Mesendoderm (in vitro differentiated cells): ENCODE measurements around the gene TMPRSS7.
A peak's percentile ranks its signal among the peaks of the same experiment; 100 is the strongest.

Source experiments
- DNase-seq: peaks from one replicate; pipeline ENCODE4 v3.0.0; 2013
- H2AK5ac ChIP-seq: 2 replicates; pipeline ENCODE4 v1.6.1; 2013; ENCODE audit warnings: low read length, inconsistent platforms
- H2BK120ac ChIP-seq: 2 replicates; pipeline ENCODE4 v1.6.1; 2013; ENCODE audit warnings: low read depth, mild to moderate bottlenecking, low read length, moderate library complexity, mixed read lengths
- H2BK15ac ChIP-seq: replicated peaks from 2 replicates; pipeline ENCODE4 v1.6.1; 2013; ENCODE audit warnings: low read depth, mild to moderate bottlenecking, moderate library complexity
- H2BK5ac ChIP-seq: 2 replicates; pipeline ENCODE4 v1.6.1; 2013; ENCODE audit warnings: low read length, inconsistent platforms
- H3K18ac ChIP-seq: 2 replicates; pipeline ENCODE4 v1.6.1; 2013; ENCODE audit warnings: mild to moderate bottlenecking, low read length, mixed read lengths
- H3K23ac ChIP-seq: one replicate; pipeline ENCODE4 v1.6.1; 2013; ENCODE audit warnings: low read length
- H3K27ac ChIP-seq: 2 replicates; pipeline ENCODE4 v1.5.1; 2013; ENCODE audit warnings: low read depth, mild to moderate bottlenecking, inconsistent platforms, low read length, moderate library complexity
- H3K27me3 ChIP-seq: 2 replicates; pipeline ENCODE4 v1.6.1; 2013; ENCODE audit warnings: low read length, control low read depth, mild to moderate bottlenecking, inconsistent platforms; ENCODE audit not compliant: insufficient read depth, poor library complexity
- H3K36me3 ChIP-seq: 2 replicates; pipeline ENCODE4 v1.6.1; 2013; ENCODE audit warnings: low read length, inconsistent platforms; ENCODE audit not compliant: control insufficient read depth, insufficient read depth
- H3K4ac ChIP-seq: one replicate; pipeline ENCODE4 v1.6.1; 2013; ENCODE audit warnings: low read depth, mild to moderate bottlenecking, low read length, moderate library complexity
- H3K4me1 ChIP-seq: 2 replicates; pipeline ENCODE4 v1.6.1; 2013; ENCODE audit warnings: low read depth, low read length, inconsistent platforms; ENCODE audit not compliant: control insufficient read depth
- H3K4me2 ChIP-seq: 2 replicates; pipeline ENCODE4 v1.6.1; 2013; ENCODE audit warnings: low read length
- H3K4me3 ChIP-seq: 2 replicates; pipeline ENCODE4 v1.5.1; 2013; ENCODE audit warnings: mild to moderate bottlenecking, low read length
- H3K56ac ChIP-seq: one replicate; pipeline ENCODE4 v1.6.1; 2013; ENCODE audit warnings: low read length
- H3K79me1 ChIP-seq: 2 replicates; pipeline ENCODE4 v1.6.1; 2013; ENCODE audit warnings: low read length, inconsistent platforms
- H3K79me2 ChIP-seq: 2 replicates; pipeline ENCODE4 v1.6.1; 2013; ENCODE audit warnings: mild to moderate bottlenecking, low read length; ENCODE audit not compliant: control insufficient read depth, insufficient read depth
- H3K9ac ChIP-seq: 2 replicates; pipeline ENCODE4 v1.6.1; 2013; ENCODE audit warnings: low read length, inconsistent platforms
- H4K5ac ChIP-seq: one replicate; pipeline ENCODE4 v1.6.1; 2013; ENCODE audit warnings: low read length
- H4K8ac ChIP-seq: one replicate; pipeline ENCODE4 v1.6.1; 2013; ENCODE audit warnings: low read depth, mild to moderate bottlenecking, control low read depth, low read length, moderate library complexity
- WGBS: extraction: QIAGEN DNeasy Blood & Tissue Kit; methylation state at CpG from one replicate; pipeline ENCODE4 v1.1.7; 2013; ENCODE audit warnings: low lambda C conversion rate, missing lambda C conversion rate; ENCODE audit not compliant: insufficient coverage; ENCODE audit errors: extremely low coverage; 5-methylcytosine and 5-hydroxymethylcytosine counted together

Gene TMPRSS7

DNA sequence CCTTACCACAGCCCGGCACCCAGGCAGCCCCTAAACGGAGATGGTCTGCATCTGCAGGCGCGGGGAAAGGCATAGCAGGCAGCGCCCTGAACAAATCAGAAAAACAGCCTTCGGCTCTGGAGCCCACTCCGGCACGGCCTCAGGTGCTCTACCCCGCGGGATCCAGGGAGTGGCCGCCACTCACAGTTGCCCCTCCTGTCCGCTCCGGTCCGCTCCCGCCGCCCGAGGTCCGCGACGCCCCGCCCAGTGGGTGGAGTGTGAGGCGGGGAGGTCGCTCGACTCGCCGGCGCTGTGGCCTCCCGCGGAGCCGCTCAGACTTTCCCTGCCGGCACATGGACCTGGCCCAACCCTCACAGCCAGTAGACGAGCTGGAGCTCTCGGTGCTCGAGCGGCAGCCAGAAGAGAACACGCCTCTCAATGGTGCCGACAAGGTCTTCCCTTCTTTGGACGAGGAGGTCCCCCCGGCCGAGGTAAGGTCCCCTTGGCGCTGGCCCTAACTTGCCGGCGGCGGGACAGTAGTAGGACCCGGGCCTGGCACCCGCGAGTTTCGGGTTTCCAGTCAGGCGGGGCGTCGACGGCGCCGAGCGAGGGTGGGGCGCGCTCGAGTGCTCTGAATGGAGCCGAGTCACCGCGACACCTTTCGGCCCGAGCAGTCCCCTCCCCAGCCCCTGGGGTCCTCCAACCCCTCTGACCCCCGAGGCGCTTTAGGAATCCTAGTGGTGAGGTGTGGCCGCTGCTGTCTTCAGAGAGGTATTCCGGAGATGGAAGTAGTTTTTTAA, 51.7 kb downstream of the TMPRSS7 start, which contains the start of gene C3orf52:
TSS of gene C3orf52 (plus strand) at position 314 of the 779 bp plus-strand sequence. CDS start at position 333, 19 bp downstream.
- no CpG with 5 or more reads among the region's 67 CpGs for WGBS
- Histone ChIP-seq H2AK5ac (no peak within 1 kb of the TSS), H3K18ac (peak within 1 kb of the TSS; percentile 62), H3K4me2 (peak within 1 kb of the TSS; percentile 87), H3K9ac (peak within 1 kb of the TSS; percentile 85), H2BK5ac (peak within 1 kb of the TSS; percentile 77), H3K23ac (peak within 1 kb of the TSS; percentile 48), H4K5ac (no peak within 1 kb of the TSS), H3K4ac (peak within 1 kb of the TSS; percentile 45), H3K79me1 (peaks cover 6% of the 10 kb centered on the region), H3K56ac (peak within 1 kb of the TSS; percentile 98), H3K4me1 (peaks cover 15% of the 10 kb centered on the region), H3K4me3 (peak within 1 kb of the TSS; percentile 81), H3K79me2 (peaks cover 7% of the 10 kb centered on the region), H2BK15ac (no peak within 1 kb of the TSS), H4K8ac (no peak within 1 kb of the TSS), H3K36me3 (no peaks in the 10 kb centered on the region), H3K27ac (peak within 1 kb of the TSS; percentile 81), H2BK120ac (no peak within 1 kb of the TSS), H3K27me3 (no peaks in the 10 kb centered on the region)
- DNase-seq, result peak; percentile 96

DNA sequence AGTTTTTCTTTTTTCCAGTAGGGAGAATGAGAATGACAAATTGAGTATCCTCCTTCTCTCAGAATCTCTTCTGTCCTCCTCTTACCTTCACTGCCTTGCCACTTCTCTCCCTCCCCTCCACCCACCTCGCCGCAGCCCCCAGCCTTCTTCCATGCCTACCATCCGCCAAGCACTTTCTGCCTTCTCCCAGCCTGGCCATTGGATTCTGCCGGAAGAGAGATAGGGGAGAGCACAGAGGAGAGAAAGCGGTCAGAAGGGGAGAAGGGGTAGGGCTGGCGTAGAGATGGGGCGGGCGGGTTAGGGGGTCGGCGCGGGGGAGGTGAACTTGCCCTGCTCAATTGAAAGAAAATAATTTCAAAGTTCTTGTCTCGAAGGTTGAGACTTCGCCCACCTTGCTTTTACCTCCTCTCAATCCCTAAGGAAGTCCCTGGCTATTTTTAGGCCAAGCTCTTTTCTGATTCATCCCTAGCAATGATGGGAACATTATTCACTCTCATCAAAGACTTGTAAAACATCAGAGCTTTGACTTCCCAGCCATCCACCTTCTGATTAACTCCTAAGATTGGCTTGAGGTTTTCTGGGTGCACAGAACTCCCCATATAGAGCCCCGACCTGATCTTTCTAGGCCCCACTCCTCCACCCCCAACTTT, 52.5 kb downstream of the TMPRSS7 start:
- no CpG with 5 or more reads among the region's 14 CpGs for WGBS
- no peak overlapping the region for H4K8ac ChIP-seq
- peak overlapping the region; percentile 85 for H3K9ac ChIP-seq
- no peak overlapping the region for H2AK5ac ChIP-seq
- no peak overlapping the region for H3K23ac ChIP-seq
- H3K4me3 ChIP-seq, result peak overlapping the region; percentile 81
- DNase-seq, result no peak
- H3K27me3 ChIP-seq, result no peaks in the 10 kb centered on the region
- H3K79me1 ChIP-seq, result peaks cover 6% of the 10 kb centered on the region
- H3K4ac ChIP-seq, result peak overlapping the region; percentile 45
- H2BK5ac ChIP-seq, result peak overlapping the region; percentile 37
- no peak overlapping the region for H2BK120ac ChIP-seq
- H3K4me2 ChIP-seq, result peak overlapping the region; percentile 85
- no peak overlapping the region for H4K5ac ChIP-seq
- H2BK15ac ChIP-seq, result no peak overlapping the region
- no peak overlapping the region for H3K18ac ChIP-seq
- peaks cover 8% of the 10 kb centered on the region for H3K79me2 ChIP-seq
- H3K36me3 ChIP-seq, result no peaks in the 10 kb centered on the region
- no peak overlapping the region for H3K27ac ChIP-seq
- H3K56ac ChIP-seq, result peak overlapping the region; percentile 98
- H3K4me1 ChIP-seq, result peaks cover 15% of the 10 kb centered on the region

DNA sequence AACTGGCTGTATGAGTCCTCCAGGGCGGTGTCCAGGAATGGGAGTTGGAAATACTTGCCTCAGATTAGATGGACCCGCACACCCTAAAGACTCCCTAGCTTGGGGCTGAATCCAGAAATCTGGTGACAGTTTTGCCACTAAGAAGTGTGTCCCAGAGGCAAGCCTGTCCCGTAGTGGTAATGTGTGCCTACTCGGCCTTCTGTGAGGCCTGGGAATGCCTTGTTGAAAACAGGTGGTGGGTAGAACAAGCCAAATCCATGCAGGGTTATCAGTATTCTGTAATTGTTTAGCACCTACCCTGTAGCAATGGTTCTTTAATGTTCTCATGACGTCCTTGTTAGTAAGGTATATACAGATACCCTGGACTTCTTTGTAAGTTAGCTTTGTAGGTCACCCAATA, 53.2 kb downstream of the TMPRSS7 start:
- no peak overlapping the region for H3K27ac ChIP-seq
- no peak overlapping the region for H4K5ac ChIP-seq
- no peak overlapping the region for H2BK15ac ChIP-seq
- no peak overlapping the region for H4K8ac ChIP-seq
- H3K4me3 ChIP-seq, result no peak overlapping the region
- H3K36me3 ChIP-seq, result no peaks in the 10 kb centered on the region
- H3K9ac ChIP-seq, result peak overlapping the region; percentile 33
- DNase-seq, result no peak
- H3K4ac ChIP-seq, result no peak overlapping the region
- H2BK120ac ChIP-seq, result no peak overlapping the region
- no peak overlapping the region for H2BK5ac ChIP-seq
- peaks cover 6% of the 10 kb centered on the region for H3K79me1 ChIP-seq
- WGBS, result no CpG with 5 or more reads among the region's 5 CpGs
- peak overlapping the region; percentile 37 for H3K23ac ChIP-seq
- no peaks in the 10 kb centered on the region for H3K27me3 ChIP-seq
- H3K79me2 ChIP-seq, result peaks cover 8% of the 10 kb centered on the region
- H3K56ac ChIP-seq, result peak overlapping the region; percentile 39
- no peak overlapping the region for H2AK5ac ChIP-seq
- peaks cover 21% of the 10 kb centered on the region for H3K4me1 ChIP-seq
- peak overlapping the region; percentile 32 for H3K4me2 ChIP-seq
- H3K18ac ChIP-seq, result no peak overlapping the region

DNA sequence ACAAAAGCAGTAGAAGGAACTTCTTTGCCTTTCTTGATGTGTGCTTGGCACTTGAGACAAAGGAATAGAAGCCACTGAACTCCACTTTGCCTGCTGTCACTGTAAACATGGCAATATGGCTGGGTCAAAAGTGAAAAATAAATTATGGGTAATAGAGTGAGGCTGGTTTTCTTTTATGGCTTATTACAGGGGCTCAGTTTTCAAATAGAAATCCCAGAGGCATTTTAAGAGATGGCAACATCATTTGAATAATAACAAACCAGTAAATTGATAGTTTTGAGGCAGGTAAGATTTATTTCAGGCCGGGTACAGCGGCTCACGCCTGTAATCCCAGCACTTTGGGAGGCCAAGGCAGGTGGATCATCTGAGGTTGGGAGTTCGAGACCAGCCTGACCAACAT, 54.4 kb downstream of the TMPRSS7 start:
- no peak for DNase-seq
- Histone ChIP-seq H2BK5ac (no peak overlapping the region), H3K27me3 (no peaks in the 10 kb centered on the region), H3K18ac (no peak overlapping the region), H4K8ac (no peak overlapping the region), H3K4me3 (no peak overlapping the region), H3K56ac (no peak overlapping the region), H3K9ac (no peak overlapping the region), H2BK15ac (no peak overlapping the region), H3K4me2 (no peak overlapping the region), H3K36me3 (no peaks in the 10 kb centered on the region), H4K5ac (no peak overlapping the region), H3K27ac (no peak overlapping the region), H3K79me1 (peaks cover 6% of the 10 kb centered on the region), H3K79me2 (peaks cover 8% of the 10 kb centered on the region), H3K4me1 (peaks cover 24% of the 10 kb centered on the region), H2AK5ac (no peak overlapping the region), H3K4ac (no peak overlapping the region), H3K23ac (no peak overlapping the region), H2BK120ac (no peak overlapping the region)
- no CpG with 5 or more reads among the region's 4 CpGs for WGBS

DNA sequence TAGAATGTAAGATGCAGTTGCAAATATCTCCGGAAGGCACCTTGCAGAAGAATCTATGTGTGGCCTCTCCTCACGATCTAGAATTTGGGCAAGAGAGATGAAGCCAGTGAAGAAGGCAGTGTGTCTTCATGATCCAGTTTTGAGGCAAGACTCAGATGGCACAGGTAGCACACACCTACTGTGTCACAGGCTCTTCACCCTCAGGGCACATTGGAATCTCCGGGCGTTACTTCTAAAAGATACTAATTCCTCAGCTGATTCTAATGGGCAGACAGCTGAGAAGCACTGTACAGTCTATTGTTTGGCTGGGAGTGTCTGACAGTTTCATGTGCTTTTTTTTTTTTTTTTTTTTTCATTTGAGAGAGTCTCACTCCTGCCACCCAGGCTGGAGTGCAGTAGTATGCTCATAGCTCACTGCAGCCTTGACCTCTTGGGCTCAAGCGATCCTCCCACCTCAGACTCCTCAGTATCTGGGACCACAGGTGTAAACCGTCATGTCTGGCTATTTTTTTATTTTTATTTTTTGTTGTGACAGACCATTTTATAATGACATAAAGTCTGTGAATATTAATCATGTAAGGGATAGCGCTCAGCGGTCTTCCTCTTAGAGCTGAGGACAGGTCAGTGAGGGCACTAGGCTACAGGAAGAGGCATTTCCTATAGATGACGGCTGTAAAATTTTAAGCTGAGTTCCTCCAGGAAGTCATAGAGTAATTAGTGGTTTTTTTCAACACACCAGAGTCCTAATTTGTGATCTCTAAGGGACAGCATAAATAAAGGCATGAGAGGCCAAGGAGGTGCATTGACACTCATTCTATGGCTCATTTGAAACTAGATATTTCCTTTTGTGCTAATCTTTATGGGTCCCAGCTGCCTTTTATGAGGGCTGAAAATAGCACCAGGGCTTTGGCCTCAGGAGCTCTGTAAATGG, 55.7 kb downstream of the TMPRSS7 start:
- H3K4me2 ChIP-seq, result no peak overlapping the region
- H2AK5ac ChIP-seq, result no peak overlapping the region
- no CpG with 5 or more reads among the region's 9 CpGs for WGBS
- no peaks in the 10 kb centered on the region for H3K36me3 ChIP-seq
- H3K79me2 ChIP-seq, result peaks cover 8% of the 10 kb centered on the region
- no peak overlapping the region for H3K18ac ChIP-seq
- peaks cover 6% of the 10 kb centered on the region for H3K79me1 ChIP-seq
- H3K4me3 ChIP-seq, result no peak overlapping the region
- no peak overlapping the region for H2BK120ac ChIP-seq
- H4K8ac ChIP-seq, result no peak overlapping the region
- no peak for DNase-seq
- peaks cover 20% of the 10 kb centered on the region for H3K4me1 ChIP-seq
- no peak overlapping the region for H4K5ac ChIP-seq
- no peak overlapping the region for H3K56ac ChIP-seq
- no peak overlapping the region for H3K9ac ChIP-seq
- H2BK5ac ChIP-seq, result no peak overlapping the region
- no peaks in the 10 kb centered on the region for H3K27me3 ChIP-seq
- H3K4ac ChIP-seq, result no peak overlapping the region
- no peak overlapping the region for H3K23ac ChIP-seq
- H3K27ac ChIP-seq, result no peak overlapping the region
- H2BK15ac ChIP-seq, result no peak overlapping the region
